ENCODE data around the gene F2R.

The F2R gene

DNA sequence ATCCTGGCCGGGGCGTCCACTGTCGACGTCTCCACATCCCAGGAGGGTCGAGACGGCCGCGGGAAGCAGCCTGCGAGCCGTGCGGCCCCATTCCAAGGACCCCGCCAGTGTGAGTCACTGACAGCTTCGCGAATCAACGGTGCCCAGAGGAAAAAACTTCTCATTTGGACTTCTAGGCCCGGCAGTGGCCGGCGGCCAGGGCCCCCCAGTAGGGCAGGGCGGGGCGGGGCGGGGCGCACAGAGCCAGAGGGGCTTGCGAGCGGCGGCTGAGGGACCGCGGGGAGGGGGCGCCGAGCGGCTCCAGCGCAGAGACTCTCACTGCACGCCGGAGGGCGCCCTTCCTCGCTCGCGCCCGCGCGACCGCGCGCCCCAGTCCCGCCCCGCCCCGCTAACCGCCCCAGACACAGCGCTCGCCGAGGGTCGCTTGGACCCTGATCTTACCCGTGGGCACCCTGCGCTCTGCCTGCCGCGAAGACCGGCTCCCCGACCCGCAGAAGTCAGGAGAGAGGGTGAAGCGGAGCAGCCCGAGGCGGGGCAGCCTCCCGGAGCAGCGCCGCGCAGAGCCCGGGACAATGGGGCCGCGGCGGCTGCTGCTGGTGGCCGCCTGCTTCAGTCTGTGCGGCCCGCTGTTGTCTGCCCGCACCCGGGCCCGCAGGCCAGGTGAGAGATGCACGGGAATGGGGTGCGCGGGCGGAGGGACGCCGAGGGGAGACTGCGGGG is at the start of gene F2R:
TSS of gene F2R (plus strand) at position 391 of the 720 bp plus-strand sequence. CDS start at position 573, 182 bp downstream.
- peak within 1 kb of the TSS; percentile 48 for H3K27ac ChIP-seq
- TF ChIP-seq ZFX (IDR thresholded peaks at IDR 0.05), result peak; percentile 41; the same call in 1 of the 2 replicates
- TF ChIP-seq, protein P1, sequence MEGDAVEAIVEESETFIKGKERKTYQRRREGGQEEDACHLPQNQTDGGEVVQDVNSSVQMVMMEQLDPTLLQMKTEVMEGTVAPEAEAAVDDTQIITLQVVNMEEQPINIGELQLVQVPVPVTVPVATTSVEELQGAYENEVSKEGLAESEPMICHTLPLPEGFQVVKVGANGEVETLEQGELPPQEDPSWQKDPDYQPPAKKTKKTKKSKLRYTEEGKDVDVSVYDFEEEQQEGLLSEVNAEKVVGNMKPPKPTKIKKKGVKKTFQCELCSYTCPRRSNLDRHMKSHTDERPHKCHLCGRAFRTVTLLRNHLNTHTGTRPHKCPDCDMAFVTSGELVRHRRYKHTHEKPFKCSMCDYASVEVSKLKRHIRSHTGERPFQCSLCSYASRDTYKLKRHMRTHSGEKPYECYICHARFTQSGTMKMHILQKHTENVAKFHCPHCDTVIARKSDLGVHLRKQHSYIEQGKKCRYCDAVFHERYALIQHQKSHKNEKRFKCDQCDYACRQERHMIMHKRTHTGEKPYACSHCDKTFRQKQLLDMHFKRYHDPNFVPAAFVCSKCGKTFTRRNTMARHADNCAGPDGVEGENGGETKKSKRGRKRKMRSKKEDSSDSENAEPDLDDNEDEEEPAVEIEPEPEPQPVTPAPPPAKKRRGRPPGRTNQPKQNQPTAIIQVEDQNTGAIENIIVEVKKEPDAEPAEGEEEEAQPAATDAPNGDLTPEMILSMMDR (conservative IDR thresholded peaks at IDR 0.05), result peak; percentile 84

DNA sequence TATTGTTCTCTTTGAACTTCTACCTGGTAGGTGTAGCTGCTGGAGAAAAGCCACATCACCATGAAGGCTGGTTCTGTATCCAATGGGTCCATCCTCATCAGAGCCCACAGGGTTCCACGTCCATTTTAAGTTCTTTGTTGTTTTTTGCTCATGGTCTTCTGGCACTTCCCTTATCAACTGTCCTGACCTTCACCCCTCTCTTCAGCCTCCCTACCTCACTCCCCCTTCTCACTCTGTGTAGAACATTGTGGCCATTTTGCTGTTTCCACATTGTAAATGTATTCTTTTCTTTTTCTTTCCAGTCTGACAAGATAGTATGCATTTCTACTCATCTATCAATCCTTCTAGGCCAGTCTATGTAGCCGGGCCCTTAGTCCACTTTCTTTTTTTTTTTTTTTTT is 48.4 kb upstream of the F2R start:
- H3K27ac ChIP-seq, result no peak overlapping the region
- TF ChIP-seq ZFX (IDR thresholded peaks at IDR 0.05), result no peak
- TF ChIP-seq, protein P1 (conservative IDR thresholded peaks at IDR 0.05), result no peak

DNA sequence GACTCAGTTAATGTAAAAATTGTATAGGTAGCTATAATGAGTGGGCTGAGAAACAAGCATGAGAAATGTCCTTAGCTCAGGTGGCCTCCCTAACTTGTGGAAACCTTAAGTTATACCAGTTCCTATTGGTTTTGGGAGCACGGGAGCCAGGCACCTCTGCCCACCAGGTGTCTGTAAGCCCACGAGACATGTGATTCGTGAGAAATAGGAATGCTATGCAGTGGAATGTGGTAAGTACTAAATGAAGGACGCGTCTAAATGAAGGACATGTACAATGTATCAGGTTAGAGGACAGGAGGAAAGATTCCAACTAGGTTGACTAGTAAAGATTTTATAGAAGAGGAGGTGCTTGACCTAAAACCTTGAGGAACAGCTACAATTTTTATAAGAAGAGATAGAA is 46.7 kb upstream of the F2R start:
- no peak for TF ChIP-seq ZFX (IDR thresholded peaks at IDR 0.05)
- TF ChIP-seq, protein P1 (conservative IDR thresholded peaks at IDR 0.05), result no peak
- no peak overlapping the region for H3K27ac ChIP-seq

DNA sequence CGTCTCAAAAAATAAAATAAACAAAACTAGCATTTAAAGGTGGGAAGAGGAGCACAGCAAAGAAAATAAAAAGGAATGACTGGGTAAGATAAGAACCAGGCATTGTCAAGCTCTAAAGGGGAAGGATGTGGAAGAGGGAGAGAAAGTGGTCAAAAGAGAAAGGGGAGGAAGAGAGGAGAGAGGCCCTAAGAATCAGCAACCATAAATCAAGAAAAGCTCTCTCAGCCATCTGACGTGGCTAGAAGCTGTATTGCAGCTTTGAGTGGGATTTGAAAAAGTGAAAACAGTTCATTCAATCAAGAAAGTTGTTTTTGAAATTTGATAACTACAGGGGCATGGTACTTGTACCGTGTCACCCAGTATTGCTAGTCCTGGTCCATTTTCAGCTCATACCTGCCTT is 45.4 kb upstream of the F2R start:
- TF ChIP-seq, protein P1 (conservative IDR thresholded peaks at IDR 0.05), result no peak
- TF ChIP-seq ZFX (IDR thresholded peaks at IDR 0.05), result no peak
- no peak overlapping the region for H3K27ac ChIP-seq

DNA sequence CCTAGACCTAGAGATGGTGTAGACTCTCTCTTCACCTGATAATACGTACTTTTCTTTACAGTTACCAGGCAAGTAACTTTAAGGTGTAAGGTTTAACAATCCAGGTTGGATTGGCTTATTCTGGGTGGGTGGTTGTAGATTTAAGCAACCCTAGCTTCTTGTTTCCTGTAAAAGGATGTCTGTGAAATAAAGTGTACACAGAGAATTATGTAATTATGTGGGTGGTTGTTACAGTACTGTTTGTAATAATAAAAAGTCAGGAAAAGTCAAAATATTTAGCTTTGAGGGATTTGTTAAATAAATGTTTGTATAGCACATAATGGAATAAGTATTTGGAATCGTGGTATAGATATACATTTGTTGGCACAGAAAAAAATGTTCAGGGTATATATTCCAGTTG is 43.7 kb upstream of the F2R start:
- no peak for TF ChIP-seq ZFX (IDR thresholded peaks at IDR 0.05)
- TF ChIP-seq, protein P1 (conservative IDR thresholded peaks at IDR 0.05), result no peak
- no peak overlapping the region for H3K27ac ChIP-seq

DNA sequence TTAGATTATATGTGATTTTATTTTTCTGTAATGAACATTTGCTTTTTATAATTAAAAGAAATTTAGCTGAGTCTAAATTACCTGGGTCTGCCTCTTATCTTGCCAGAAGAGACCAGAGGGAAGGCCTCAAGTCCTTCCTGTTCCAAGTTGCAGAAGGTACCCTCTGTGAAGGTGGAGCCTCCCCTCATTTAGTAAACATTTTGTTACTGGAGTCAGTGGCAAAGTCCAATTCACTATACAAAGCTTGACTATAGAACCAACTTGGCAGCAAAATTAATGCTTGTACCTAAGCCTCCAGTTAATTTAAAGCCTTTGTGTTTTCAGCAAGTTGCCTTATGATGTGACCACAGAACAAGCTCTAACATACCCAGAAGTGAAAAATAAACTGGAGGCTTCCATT is 42.8 kb upstream of the F2R start:
- H3K27ac ChIP-seq, result no peak overlapping the region
- TF ChIP-seq ZFX (IDR thresholded peaks at IDR 0.05), result no peak
- TF ChIP-seq, protein P1 (conservative IDR thresholded peaks at IDR 0.05), result no peak

DNA sequence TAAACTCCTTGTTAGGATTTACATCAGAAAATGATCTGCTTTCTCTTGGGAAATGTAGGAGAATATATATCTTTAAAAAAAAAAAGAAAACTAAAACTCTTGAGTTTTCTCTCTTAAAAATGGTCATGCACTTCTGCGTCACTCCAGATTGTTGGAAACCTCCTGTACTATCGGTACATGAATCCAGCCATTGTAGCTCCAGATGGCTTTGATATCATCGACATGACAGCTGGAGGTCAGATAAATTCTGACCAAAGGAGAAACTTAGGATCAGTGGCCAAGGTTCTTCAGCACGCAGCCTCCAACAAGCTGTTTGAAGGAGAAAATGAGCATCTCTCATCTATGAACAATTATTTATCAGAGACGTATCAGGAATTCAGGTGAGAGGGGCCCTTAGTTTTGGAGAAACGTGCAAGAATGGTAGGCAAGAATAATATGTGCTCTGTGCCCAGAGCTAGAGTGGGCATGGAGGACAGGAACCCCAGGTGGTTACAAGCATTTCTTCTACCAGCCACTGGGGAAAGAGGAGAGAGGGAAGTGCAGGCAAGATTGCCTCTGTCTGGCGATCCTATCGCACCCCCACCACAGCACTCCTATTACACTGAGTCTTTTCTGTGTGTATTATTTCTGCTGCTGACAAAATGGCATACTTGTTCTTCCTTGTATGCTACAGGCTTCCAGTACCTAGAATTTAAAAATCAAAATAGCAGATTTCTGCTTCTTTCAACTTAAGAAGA is 41.4 kb upstream of the F2R start:
- no peak for TF ChIP-seq ZFX (IDR thresholded peaks at IDR 0.05)
- TF ChIP-seq, protein P1 (conservative IDR thresholded peaks at IDR 0.05), result no peak
- H3K27ac ChIP-seq, result no peak overlapping the region

Measured in C4-2B (cell line).